Stimulated activated CD4-positive, alpha-beta T cell treated with anti-CD3 and anti-CD28 coated beads, Interleukin-4, amount 100 ng/mL, for 48 hours (primary cell): ENCODE data around the gene HECW1.
"Not testable (repeated sequence)": the region's sequence is repeated elsewhere in the genome, so short reads cannot be mapped to it uniquely, and the experiment has no call there.

ENCODE experiments used
- DNase-seq, 2 donors: peaks; one replicate each; pipeline ENCODE4 v3.0.0-alpha.2; 2020; ENCODE audit warnings: low read depth in 2 of 2

Gene HECW1

GRCh38 chr7:43112459-43112940, at the start of gene HECW1:
Gene HECW1, plus strand, starts transcription at chr7:43112647. Its CDS starts 131,259 bp downstream, at chr7:43243906.
- no peak for DNase-seq

- peak in 1 of 2 donors; percentile 22 for DNase-seq
Observed at GRCh38 chr7:43071604-43072003, 40.8 kb upstream of the HECW1 start.

GRCh38 chr7:43072530-43072929, 39.9 kb upstream of the HECW1 start:
- no peak for DNase-seq

GRCh38 chr7:43073811-43074210, 38.6 kb upstream of the HECW1 start:
- DNase-seq, result not testable (repeated sequence)

- peak in 1 of 2 donors; percentile 4 for DNase-seq
Observed at GRCh38 chr7:43076189-43076605, 36.2 kb upstream of the HECW1 start.

GRCh38 chr7:43076606-43077005, 35.8 kb upstream of the HECW1 start:
- DNase-seq, result no peak

GRCh38 chr7:43077285-43077684, 35.2 kb upstream of the HECW1 start:
- DNase-seq, result no peak

GRCh38 chr7:43077732-43078391, 34.6 kb upstream of the HECW1 start:
- no peak for DNase-seq

- no peak for DNase-seq
Observed at GRCh38 chr7:43078794-43079193, 33.7 kb upstream of the HECW1 start.

GRCh38 chr7:43081603-43082002, 30.8 kb upstream of the HECW1 start:
- DNase-seq, result no peak

- no peak for DNase-seq
Observed at GRCh38 chr7:43083106-43083505, 29.3 kb upstream of the HECW1 start.

- no peak for DNase-seq
Observed at GRCh38 chr7:43085017-43085416, 27.4 kb upstream of the HECW1 start.

GRCh38 chr7:43085992-43086391, 26.5 kb upstream of the HECW1 start:
- no peak for DNase-seq

- DNase-seq, result no peak
Observed at GRCh38 chr7:43092819-43093218, 19.6 kb upstream of the HECW1 start.

GRCh38 chr7:43096875-43097274, 15.6 kb upstream of the HECW1 start:
- DNase-seq, result no peak

- DNase-seq, result no peak
Observed at GRCh38 chr7:43099750-43100149, 12.7 kb upstream of the HECW1 start.

GRCh38 chr7:43104874-43105520, 7.5 kb upstream of the HECW1 start:
- no peak for DNase-seq

GRCh38 chr7:43105521-43106120, 6.8 kb upstream of the HECW1 start:
- no peak for DNase-seq

- peak; percentile 46 to 63 for DNase-seq
Observed at GRCh38 chr7:43108255-43109011, 4.0 kb upstream of the HECW1 start.

- no peak for DNase-seq
Observed at GRCh38 chr7:43110791-43111535, 1.5 kb upstream of the HECW1 start.

GRCh38 chr7:43111630-43112458, 603 bp upstream of the HECW1 start:
- DNase-seq, result no peak
